ENCODE results near the gene TRIP12.
"Not testable (repeated sequence)": the region's sequence is repeated elsewhere in the genome, so short reads cannot be mapped to it uniquely, and the experiment has no call there.

The TRIP12 gene

DNA sequence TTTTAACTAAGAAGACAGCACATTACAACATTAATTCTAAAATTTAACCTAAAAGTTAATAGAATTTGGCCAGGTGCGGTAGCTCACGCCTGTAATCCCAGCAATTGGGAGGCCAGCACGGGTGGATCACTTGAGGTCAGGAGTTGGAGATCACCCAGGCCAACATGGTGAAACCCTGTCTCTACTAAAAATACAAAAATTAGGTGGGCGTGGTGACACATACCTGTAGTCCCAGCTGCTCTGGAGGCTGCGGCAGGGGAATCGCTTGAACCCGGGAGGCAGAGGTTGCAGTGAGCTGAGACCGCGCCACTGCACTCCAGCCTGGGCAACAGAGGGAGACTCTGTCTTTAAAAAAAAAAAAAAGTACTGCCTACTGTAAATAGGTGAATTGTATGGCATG lies 21.3 kb downstream of the TRIP12 start:
- H3K4me1 Mint-ChIP-seq (ENCODE audit: low read depth) = peaks cover 64% of the 10 kb centered on the region
- H3K4me3 Mint-ChIP-seq = not testable (repeated sequence)
- peaks cover 37% of the 10 kb centered on the region for H3K36me3 Mint-ChIP-seq (ENCODE audit: low read depth)

DNA sequence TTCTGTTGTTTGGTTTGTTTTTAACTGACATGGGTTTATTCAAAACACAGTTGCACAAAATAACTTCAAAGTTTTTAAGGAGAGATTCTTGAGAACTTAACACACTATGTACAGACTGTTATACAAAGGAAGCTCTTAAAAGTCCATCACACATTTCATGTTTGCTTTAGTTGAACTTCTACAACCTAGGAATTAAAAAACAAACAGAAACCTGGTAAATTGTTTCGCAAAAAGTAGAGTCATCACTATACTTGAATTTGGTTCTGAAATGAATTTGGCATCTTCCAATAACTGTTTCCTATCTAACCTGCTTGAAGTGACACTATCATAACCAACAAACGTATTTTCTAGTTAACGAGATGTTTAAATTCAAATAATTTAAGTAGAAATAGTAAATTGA lies 21.8 kb downstream of the TRIP12 start:
- peaks cover 60% of the 10 kb centered on the region for H3K4me1 Mint-ChIP-seq (ENCODE audit: low read depth)
- peaks cover 31% of the 10 kb centered on the region for H3K36me3 Mint-ChIP-seq (ENCODE audit: low read depth)

More for the DNA sequence above, 21.3 kb downstream of the TRIP12 start:
- not testable (repeated sequence) for H3K27me3 Mint-ChIP-seq, H3K9me3 Mint-ChIP-seq, H3K27ac Mint-ChIP-seq

DNA sequence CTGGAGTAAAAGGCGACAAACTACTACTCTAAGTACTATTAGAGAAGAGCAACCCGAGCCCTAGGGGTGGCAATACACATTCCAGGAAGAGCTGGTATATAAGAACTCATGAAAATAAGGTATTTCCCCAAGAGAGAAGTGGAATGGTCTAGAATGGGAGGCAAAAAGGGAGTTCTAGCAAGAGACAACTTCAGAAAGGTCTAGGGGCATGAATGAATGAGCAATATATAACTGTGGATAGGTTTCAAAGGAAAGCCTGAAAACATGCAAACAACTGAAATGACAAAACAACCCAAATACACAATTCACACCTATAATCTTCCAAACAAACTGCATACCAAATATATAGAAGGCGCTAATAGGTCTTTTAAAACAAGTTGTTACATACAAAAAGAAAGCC lies 22.2 kb downstream of the TRIP12 start:
- H3K4me3 Mint-ChIP-seq = no peak overlapping the region
- H3K27ac Mint-ChIP-seq = no peak overlapping the region
- H3K9me3 Mint-ChIP-seq = no peaks in the 10 kb centered on the region
- peaks cover 63% of the 10 kb centered on the region for H3K4me1 Mint-ChIP-seq (ENCODE audit: low read depth)
- H3K36me3 Mint-ChIP-seq (ENCODE audit: low read depth) = peaks cover 31% of the 10 kb centered on the region
- H3K27me3 Mint-ChIP-seq = no peaks in the 10 kb centered on the region

More for the DNA sequence above, 21.8 kb downstream of the TRIP12 start:
- Mint-ChIP-seq H3K27ac (no peak overlapping the region), H3K9me3 (no peaks in the 10 kb centered on the region), H3K4me3 (no peak overlapping the region), H3K27me3 (no peaks in the 10 kb centered on the region)

DNA sequence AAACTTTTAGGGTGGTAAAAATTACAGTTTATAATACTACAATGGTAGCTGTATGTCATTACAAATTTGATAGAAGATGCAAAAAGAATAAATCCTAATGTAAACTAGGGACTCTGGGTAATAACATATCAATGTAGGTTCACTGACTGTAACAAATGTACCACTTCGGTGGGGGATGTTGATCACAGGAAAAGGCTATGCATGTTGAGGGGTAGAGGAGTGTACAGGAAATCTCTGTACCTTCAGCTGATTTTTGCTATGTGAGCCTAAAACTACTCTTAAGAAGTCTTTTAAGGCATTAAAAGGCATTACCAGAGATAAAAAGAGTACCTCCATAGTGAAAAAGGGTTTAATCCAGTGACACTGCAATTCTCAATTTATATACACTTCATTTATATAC lies 25.0 kb downstream of the TRIP12 start:
- Mint-ChIP-seq H3K36me3 (ENCODE audit: low read depth) (peaks cover 28% of the 10 kb centered on the region), H3K4me1 (ENCODE audit: low read depth) (peaks cover 55% of the 10 kb centered on the region), H3K9me3 (no peaks in the 10 kb centered on the region), H3K27ac (no peak overlapping the region), H3K27me3 (no peaks in the 10 kb centered on the region), H3K4me3 (no peak overlapping the region)

DNA sequence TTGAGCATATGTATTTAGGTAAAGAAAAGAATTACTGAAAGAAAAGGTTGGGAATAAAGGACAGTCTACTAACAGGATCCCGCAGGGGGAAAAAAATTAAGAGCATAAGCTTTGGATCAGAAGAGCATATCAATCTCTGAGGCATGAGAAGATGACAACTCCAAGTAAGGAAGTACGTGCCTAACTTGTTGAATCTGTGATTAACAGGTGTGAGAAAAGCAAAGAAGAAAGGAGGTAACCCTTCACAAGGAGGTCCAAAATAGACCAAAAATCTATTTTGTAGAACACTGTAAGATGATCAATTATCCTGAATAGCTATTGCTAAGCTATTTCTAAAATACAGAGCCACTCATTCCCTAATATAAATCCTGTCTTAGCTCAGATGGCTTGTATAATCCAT lies 32.8 kb downstream of the TRIP12 start:
- Mint-ChIP-seq H3K36me3 (ENCODE audit: low read depth) (peaks cover 25% of the 10 kb centered on the region), H3K27ac (no peak overlapping the region), H3K4me1 (ENCODE audit: low read depth) (peaks cover 47% of the 10 kb centered on the region), H3K27me3 (no peaks in the 10 kb centered on the region), H3K4me3 (no peak overlapping the region), H3K9me3 (no peaks in the 10 kb centered on the region)

DNA sequence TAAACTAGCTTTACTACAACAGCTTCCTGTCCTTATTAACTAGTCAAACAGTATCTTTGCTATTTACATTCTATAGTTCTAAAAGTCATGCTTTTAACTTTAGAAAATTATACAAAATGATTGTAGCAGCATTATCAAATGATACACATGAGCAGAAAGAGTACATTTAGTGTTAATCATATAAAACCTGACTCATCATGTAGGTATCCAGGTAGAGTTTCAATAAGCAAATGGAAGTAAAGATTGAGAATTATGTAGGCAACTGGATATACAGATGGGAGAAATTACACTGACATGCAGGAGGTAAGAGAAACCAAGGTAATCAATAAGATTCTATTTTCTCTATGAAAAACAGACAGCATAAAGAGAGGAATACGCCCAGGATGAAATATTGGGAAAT lies 33.8 kb downstream of the TRIP12 start:
- H3K9me3 Mint-ChIP-seq = no peaks in the 10 kb centered on the region
- no peaks in the 10 kb centered on the region for H3K27me3 Mint-ChIP-seq
- H3K4me1 Mint-ChIP-seq (ENCODE audit: low read depth) = peaks cover 53% of the 10 kb centered on the region
- peak overlapping the region; percentile 58 for H3K27ac Mint-ChIP-seq
- H3K36me3 Mint-ChIP-seq (ENCODE audit: low read depth) = peaks cover 18% of the 10 kb centered on the region
- no peak overlapping the region for H3K4me3 Mint-ChIP-seq

DNA sequence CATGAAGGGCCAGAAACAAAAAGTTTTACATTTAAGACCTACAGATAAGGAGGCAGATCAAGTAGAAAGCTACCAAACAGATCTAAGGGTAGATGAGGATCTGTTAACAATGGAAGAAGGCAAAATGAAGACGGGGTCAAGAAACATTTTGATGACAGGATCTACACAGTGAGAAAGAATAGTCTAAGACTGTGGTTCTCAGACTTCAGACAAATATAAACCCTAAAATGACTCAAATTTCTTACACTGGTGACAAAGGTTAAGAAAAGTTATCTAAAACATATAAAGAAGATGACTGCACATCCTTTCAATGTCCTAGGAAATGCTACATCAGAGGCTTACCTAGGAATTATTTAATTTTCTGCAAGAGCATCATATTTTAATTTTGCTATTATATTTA lies 34.4 kb downstream of the TRIP12 start:
- peaks cover 59% of the 10 kb centered on the region for H3K4me1 Mint-ChIP-seq (ENCODE audit: low read depth)
- no peak overlapping the region for H3K4me3 Mint-ChIP-seq
- no peaks in the 10 kb centered on the region for H3K27me3 Mint-ChIP-seq
- peaks cover 18% of the 10 kb centered on the region for H3K36me3 Mint-ChIP-seq (ENCODE audit: low read depth)
- no peaks in the 10 kb centered on the region for H3K9me3 Mint-ChIP-seq
- no peak overlapping the region for H3K27ac Mint-ChIP-seq

DNA sequence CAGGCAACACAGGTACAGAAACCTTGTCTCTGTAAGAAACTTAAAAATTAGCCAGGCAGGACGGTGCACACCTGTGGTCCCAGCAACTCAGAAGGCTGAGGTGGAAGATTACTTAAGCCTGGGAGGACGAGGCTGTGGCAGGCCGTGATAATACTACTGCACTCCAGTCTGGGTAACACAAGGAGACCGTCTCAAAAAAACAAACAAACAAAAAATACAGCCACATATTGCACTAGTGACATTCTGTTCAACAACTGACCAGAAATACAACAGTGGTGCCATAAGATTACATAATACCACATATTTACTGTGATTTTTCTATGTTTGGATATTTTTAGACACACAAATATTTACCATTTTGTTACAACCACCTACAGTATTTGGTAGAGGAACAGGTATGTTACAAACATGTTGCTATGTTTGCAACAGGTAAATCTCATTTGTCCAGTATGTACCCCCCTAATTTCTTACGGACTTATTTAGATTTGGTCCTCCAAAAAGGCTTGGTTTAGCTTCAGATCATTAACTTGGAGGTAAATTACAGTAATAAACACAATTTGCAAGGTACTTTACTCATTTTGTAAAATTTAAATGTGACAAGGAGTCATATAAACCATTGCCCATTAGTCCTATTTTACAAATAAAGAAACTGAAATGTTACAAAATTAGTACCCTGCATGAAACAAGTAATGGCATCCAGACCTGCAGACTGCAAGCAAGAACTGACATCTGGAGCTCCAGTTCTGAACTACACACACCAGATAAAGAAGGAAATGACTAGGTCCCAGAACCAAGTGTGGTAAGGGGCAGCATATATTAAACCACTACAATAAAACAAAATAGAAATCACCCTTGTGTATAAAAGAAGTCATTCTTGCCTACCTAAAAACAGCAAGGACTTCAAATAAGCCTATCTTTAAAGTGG lies 36.8 kb downstream of the TRIP12 start:
- no peaks in the 10 kb centered on the region for H3K27me3 Mint-ChIP-seq
- peaks cover 54% of the 10 kb centered on the region for H3K4me1 Mint-ChIP-seq (ENCODE audit: low read depth)
- peaks cover 16% of the 10 kb centered on the region for H3K36me3 Mint-ChIP-seq (ENCODE audit: low read depth)
- no peak overlapping the region for H3K27ac Mint-ChIP-seq
- H3K9me3 Mint-ChIP-seq = no peaks in the 10 kb centered on the region
- H3K4me3 Mint-ChIP-seq = no peak overlapping the region

DNA sequence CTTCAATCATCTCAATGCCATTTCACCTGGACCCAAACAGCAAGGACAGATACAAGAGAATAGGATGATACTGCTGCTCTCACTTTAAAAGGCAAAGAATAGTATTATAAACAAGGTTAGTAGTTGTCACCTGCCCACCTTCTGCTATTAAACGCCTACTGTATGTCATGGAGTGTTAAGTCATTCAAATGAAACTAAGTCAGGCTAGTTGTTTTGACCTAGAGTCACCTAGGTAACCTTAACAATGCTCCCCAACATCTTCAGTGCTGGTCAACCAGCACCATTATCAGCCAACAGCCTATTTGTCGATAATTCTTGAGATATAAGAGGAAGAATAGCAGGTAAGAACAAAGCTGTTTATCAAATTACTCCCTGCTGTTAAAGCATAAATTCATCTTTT lies 39.2 kb downstream of the TRIP12 start:
- Mint-ChIP-seq H3K4me1 (ENCODE audit: low read depth) (peaks cover 41% of the 10 kb centered on the region), H3K36me3 (ENCODE audit: low read depth) (peaks cover 27% of the 10 kb centered on the region), H3K4me3 (no peak overlapping the region), H3K27me3 (no peaks in the 10 kb centered on the region), H3K27ac (no peak overlapping the region), H3K9me3 (no peaks in the 10 kb centered on the region)

DNA sequence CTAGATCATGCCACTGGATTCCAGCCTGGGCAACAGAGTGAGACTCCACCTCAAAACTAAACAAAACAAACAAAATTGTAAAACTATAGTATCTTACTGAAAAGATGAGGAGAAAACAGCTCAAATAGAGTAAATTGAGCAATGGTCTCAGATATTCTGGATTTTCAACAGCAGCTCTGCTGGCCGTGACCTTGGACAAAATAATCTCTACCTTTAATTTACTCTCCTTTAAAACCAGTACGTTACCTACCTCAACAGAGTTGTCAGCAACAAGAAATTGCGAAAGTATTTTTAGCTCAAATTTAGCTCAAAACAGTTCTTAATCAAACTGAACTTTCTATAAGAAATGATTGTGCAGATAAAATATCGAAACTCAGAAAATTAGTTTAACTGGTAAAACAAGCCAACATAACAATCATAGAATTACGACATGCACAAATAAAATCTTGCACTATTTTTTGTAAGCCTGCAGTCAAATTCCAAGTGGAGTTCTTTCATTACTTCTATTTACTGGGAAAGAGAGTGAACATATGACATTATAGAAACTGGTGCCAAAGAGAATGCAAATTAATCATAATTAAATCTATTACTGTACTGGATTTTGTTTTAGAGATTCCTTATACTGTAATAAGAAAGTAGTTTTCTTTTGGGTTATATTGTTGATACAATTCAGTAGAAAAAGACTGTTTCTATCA lies 40.8 kb downstream of the TRIP12 start:
- Mint-ChIP-seq H3K9me3 (no peaks in the 10 kb centered on the region), H3K4me3 (no peak overlapping the region), H3K27ac (no peak overlapping the region), H3K4me1 (ENCODE audit: low read depth) (peaks cover 36% of the 10 kb centered on the region), H3K36me3 (ENCODE audit: low read depth) (peaks cover 34% of the 10 kb centered on the region), H3K27me3 (no peaks in the 10 kb centered on the region)

DNA sequence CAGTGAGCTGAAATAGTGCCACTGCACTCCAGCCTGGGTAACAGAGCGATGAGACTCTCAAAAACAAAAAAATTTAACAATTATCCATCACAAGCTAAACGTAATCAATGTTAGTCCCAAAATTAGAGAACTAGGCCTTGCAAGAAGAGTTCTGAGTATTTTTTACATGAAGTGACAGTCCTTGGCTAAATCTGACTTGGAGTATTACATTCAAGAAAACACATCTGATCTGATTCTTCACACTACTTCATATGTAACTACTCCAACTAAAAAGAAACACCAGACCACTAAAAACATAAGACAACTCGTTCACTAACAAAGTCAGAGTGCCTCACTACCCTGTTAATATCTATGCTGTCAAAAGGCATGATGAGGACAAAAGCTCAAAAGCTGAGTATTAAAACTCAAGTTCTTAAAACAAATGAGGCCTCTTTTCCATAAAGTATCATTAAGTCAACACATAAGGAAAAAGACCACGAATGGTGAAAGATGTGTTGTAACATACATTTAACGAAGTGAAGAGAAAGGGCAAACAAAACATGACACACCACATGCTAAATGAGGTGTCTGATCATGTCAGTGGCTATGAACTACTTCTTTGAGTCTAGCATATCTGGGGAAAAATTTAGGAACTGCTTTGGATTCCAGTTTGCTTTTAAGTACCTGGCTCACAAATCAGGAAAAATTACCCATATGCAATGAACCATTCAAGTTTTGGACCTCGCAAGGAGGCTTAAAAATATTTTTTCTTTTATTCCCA lies 42.4 kb downstream of the TRIP12 start:
- H3K27me3 Mint-ChIP-seq = no peaks in the 10 kb centered on the region
- H3K27ac Mint-ChIP-seq = no peak overlapping the region
- no peak overlapping the region for H3K4me3 Mint-ChIP-seq
- H3K4me1 Mint-ChIP-seq (ENCODE audit: low read depth) = peaks cover 27% of the 10 kb centered on the region
- peaks cover 41% of the 10 kb centered on the region for H3K36me3 Mint-ChIP-seq (ENCODE audit: low read depth)
- H3K9me3 Mint-ChIP-seq = no peaks in the 10 kb centered on the region

DNA sequence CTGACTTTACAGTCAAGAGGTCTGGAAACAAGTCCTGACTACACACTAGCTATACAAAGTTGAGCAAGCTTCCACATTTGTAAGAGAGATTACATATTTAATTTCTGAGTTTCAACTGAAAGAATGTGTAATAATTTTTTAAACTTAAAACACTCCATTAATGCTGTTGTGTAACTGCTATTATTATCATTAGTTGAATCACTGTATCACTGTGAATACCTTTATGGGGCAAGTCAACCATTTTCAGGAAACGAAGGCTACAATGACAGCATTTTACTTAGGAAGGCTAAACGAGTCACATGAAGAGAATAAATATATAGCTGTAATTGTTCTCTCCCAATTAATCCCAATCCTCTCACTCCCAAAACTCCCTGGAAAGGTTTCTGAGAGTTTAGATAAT lies 46.3 kb downstream of the TRIP12 start:
- no peaks in the 10 kb centered on the region for H3K27me3 Mint-ChIP-seq
- no peak overlapping the region for H3K4me3 Mint-ChIP-seq
- no peaks in the 10 kb centered on the region for H3K9me3 Mint-ChIP-seq
- H3K4me1 Mint-ChIP-seq (ENCODE audit: low read depth) = peaks cover 31% of the 10 kb centered on the region
- no peak overlapping the region for H3K27ac Mint-ChIP-seq
- peaks cover 61% of the 10 kb centered on the region for H3K36me3 Mint-ChIP-seq (ENCODE audit: low read depth)

DNA sequence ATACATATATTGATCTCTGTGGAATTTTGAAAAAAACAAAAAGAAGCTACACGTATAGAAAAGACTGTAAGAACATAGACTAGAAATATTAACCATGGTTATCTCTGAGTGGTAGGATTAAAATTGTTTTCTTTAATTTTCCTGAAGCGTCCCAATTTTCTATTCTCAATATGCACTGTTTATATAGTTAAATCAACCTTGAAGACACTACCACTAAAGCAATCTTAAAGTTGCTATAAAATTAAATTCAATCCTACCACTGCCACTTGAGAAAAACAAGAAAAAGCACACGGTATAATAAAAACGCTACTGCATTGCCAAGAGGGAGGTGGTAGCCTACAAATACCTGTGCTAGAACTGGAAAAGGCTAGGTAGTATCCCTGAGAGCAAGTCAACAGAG lies 47.2 kb downstream of the TRIP12 start:
- peaks cover 62% of the 10 kb centered on the region for H3K36me3 Mint-ChIP-seq (ENCODE audit: low read depth)

DNA sequence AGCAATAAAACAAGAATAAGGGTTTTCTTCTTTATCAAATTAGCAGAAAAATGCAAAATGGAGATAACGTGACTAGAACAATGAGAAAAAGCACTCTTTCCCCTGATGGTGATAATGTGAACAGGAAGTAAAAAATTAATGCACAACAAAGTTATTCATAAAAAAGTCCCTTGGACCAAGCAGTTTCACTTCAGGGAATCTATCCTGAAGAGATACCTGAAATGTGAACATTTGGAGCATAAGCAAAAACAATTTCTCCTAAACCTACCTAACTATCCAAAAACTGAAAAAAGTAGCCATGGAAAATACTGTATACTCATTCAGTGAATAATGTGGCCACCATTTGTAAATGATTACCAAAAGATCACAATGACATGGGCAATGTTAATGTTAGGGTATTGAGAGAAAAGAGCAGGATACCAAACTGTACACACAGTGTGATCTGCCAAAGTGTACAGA lies 48.7 kb downstream of the TRIP12 start:
- H3K4me1 Mint-ChIP-seq (ENCODE audit: low read depth) = peaks cover 51% of the 10 kb centered on the region
- H3K36me3 Mint-ChIP-seq (ENCODE audit: low read depth) = peaks cover 64% of the 10 kb centered on the region
- no peaks in the 10 kb centered on the region for H3K9me3 Mint-ChIP-seq
- H3K4me3 Mint-ChIP-seq = no peak overlapping the region
- H3K27me3 Mint-ChIP-seq = no peaks in the 10 kb centered on the region
- H3K27ac Mint-ChIP-seq = peak overlapping the region; percentile 77

More for the DNA sequence above, 47.2 kb downstream of the TRIP12 start:
- Mint-ChIP-seq H3K27me3 (no peaks in the 10 kb centered on the region), H3K4me3 (no peak overlapping the region), H3K27ac (peak overlapping the region; percentile 17), H3K9me3 (no peaks in the 10 kb centered on the region), H3K4me1 (ENCODE audit: low read depth) (peaks cover 40% of the 10 kb centered on the region)

All from stimulated activated naive CD8-positive, alpha-beta T cell treated with anti-CD3 and anti-CD28 coated beads, Interleukin-15, Interleukin-2, amounts not matched to agents 100 ng/mL and 50 ng/mL, for 24 hours (primary cell).